ENCODE data around the gene INTS6. TPM values are rescaled to one million over a fixed set of nuclear protein-coding genes. Genes with fewer than 3 reads are reported as not detected.

Gene INTS6
- polyA plus RNA-seq, 1 experiment = 53.7 TPM

GRCh38 chr13:51500687-51501086 lies 47.9 kb upstream of the INTS6 start:
- H3K4me3 ChIP-seq (ENCODE audit: low read depth, low read length) = no peak overlapping the region
- H3K27ac ChIP-seq (ENCODE audit: low read depth, low read length) = no peak overlapping the region
- ChIA-PET POLR2A (no interaction called here), CTCF (no interaction called here)
- no peaks in the 10 kb centered on the region for H3K27me3 ChIP-seq (ENCODE audit: control insufficient read depth, insufficient read depth, low read length)
- TF ChIP-seq CTCF (IDR thresholded peaks at IDR 0.05; ENCODE audit: low read depth, low read length) = no peak
- no peak for DNase-seq (ENCODE audit: low read depth, low spot score)
- H3K9me3 ChIP-seq (ENCODE audit: control insufficient read depth, insufficient read depth, low read length) = no peaks in the 10 kb centered on the region

- TF ChIP-seq CTCF (IDR thresholded peaks at IDR 0.05; ENCODE audit: low read depth, low read length) = no peak
- ChIA-PET CTCF (no interaction called here), POLR2A (no interaction called here)
Measured at GRCh38 chr13:51499841-51500240, 47.0 kb upstream of the INTS6 start.

GRCh38 chr13:51495316-51495715 lies 42.5 kb upstream of the INTS6 start:
- no peaks in the 10 kb centered on the region for H3K9me3 ChIP-seq (ENCODE audit: control insufficient read depth, insufficient read depth, low read length)
- POLR2A ChIA-PET = no interaction called here
- H3K27me3 ChIP-seq (ENCODE audit: control insufficient read depth, insufficient read depth, low read length) = no peaks in the 10 kb centered on the region
- H3K4me3 ChIP-seq (ENCODE audit: low read depth, low read length) = no peak overlapping the region
- no peak for TF ChIP-seq CTCF (IDR thresholded peaks at IDR 0.05; ENCODE audit: low read depth, low read length)
- no peak overlapping the region for H3K27ac ChIP-seq (ENCODE audit: low read depth, low read length)
- CTCF ChIA-PET = no interaction called here
- no peak for DNase-seq (ENCODE audit: low read depth, low spot score)

More at GRCh38 chr13:51499841-51500240, 47.0 kb upstream of the INTS6 start:
- Histone ChIP-seq H3K4me3 (ENCODE audit: low read depth, low read length) (no peak overlapping the region), H3K27ac (ENCODE audit: low read depth, low read length) (no peak overlapping the region), H3K27me3 (ENCODE audit: control insufficient read depth, insufficient read depth, low read length) (no peaks in the 10 kb centered on the region), H3K9me3 (ENCODE audit: control insufficient read depth, insufficient read depth, low read length) (no peaks in the 10 kb centered on the region)
- DNase-seq (ENCODE audit: low read depth, low spot score) = no peak

GRCh38 chr13:51494156-51494555 lies 41.3 kb upstream of the INTS6 start:
- ChIA-PET CTCF (no interaction called here), POLR2A (no interaction called here)
- H3K4me3 ChIP-seq (ENCODE audit: low read depth, low read length) = no peak overlapping the region
- TF ChIP-seq CTCF (IDR thresholded peaks at IDR 0.05; ENCODE audit: low read depth, low read length) = no peak
- H3K9me3 ChIP-seq (ENCODE audit: control insufficient read depth, insufficient read depth, low read length) = no peaks in the 10 kb centered on the region
- no peaks in the 10 kb centered on the region for H3K27me3 ChIP-seq (ENCODE audit: control insufficient read depth, insufficient read depth, low read length)
- no peak overlapping the region for H3K27ac ChIP-seq (ENCODE audit: low read depth, low read length)
- DNase-seq (ENCODE audit: low read depth, low spot score) = no peak

GRCh38 chr13:51488212-51488611 lies 35.4 kb upstream of the INTS6 start:
- H3K9me3 ChIP-seq (ENCODE audit: control insufficient read depth, insufficient read depth, low read length) = no peaks in the 10 kb centered on the region
- ChIA-PET POLR2A (no interaction called here), CTCF (interaction anchor here (1.3 kb wide), 1 partner anchor 202 kb away, joined by 3 read pairs; no protein-coding TSS in a partner anchor)
- no peak for DNase-seq (ENCODE audit: low read depth, low spot score)
- H3K27me3 ChIP-seq (ENCODE audit: control insufficient read depth, insufficient read depth, low read length) = no peaks in the 10 kb centered on the region
- no peak overlapping the region for H3K4me3 ChIP-seq (ENCODE audit: low read depth, low read length)
- H3K27ac ChIP-seq (ENCODE audit: low read depth, low read length) = no peak overlapping the region
- TF ChIP-seq CTCF (IDR thresholded peaks at IDR 0.05; ENCODE audit: low read depth, low read length) = no peak
